Trophoblast cell (in vitro differentiated cells and primary cell): ENCODE results near the gene ZNF615.

Experiments
- DNase-seq, 2 donors: peaks; one replicate each; pipeline ENCODE4 v3.0.0-alpha.2; 2016
- H2AFZ ChIP-seq: 2 replicates; pipeline ENCODE4 v1.6.1; 2013; ENCODE audit warnings: low read length, moderate library complexity, mild to moderate bottlenecking; ENCODE audit not compliant: insufficient read depth, poor library complexity
- H2AK5ac ChIP-seq: 2 replicates; pipeline ENCODE4 v1.6.1; 2013; ENCODE audit warnings: mild to moderate bottlenecking, low read length
- H2BK120ac ChIP-seq: 2 replicates; pipeline ENCODE4 v1.6.1; 2013; ENCODE audit warnings: low read length, mild to moderate bottlenecking, moderate library complexity; ENCODE audit not compliant: insufficient read depth, poor library complexity
- H2BK12ac ChIP-seq: 2 replicates; pipeline ENCODE4 v1.6.1; 2013; ENCODE audit warnings: mild to moderate bottlenecking, low read length, moderate library complexity
- H2BK5ac ChIP-seq: 2 replicates; pipeline ENCODE4 v1.6.1; 2013; ENCODE audit warnings: low read length, low read depth, moderate library complexity, mild to moderate bottlenecking; ENCODE audit not compliant: poor library complexity
- H3K14ac ChIP-seq: 2 replicates; pipeline ENCODE4 v1.6.1; 2013; ENCODE audit warnings: mild to moderate bottlenecking, low read length
- H3K18ac ChIP-seq: 2 replicates; pipeline ENCODE4 v1.6.1; 2013; ENCODE audit warnings: mild to moderate bottlenecking, low read length
- H3K23ac ChIP-seq: 2 replicates; pipeline ENCODE4 v1.6.1; 2013; ENCODE audit warnings: low read length
- H3K27ac ChIP-seq: 2 replicates; pipeline ENCODE4 v1.5.1; 2013; ENCODE audit warnings: low read depth, mild to moderate bottlenecking, inconsistent platforms, low read length, moderate library complexity
- H3K27me3 ChIP-seq: 2 replicates; pipeline ENCODE4 v1.6.1; 2013; ENCODE audit warnings: inconsistent platforms, mild to moderate bottlenecking, low read length, moderate library complexity; ENCODE audit not compliant: insufficient read depth
- H3K36me3 ChIP-seq, 2 experiments: 1 replicate in 1 of 2; 2 replicates in 1 of 2; pipeline ENCODE4 v1.6.1; 2013; ENCODE audit warnings: low read length in 2 of 2, mild to moderate bottlenecking in 2 of 2, moderate library complexity in 1 of 2; ENCODE audit not compliant: insufficient read depth in 2 of 2, control insufficient read depth in 1 of 2
- H3K4ac ChIP-seq: 2 replicates; pipeline ENCODE4 v1.6.1; 2013; ENCODE audit warnings: low read depth, mild to moderate bottlenecking, low read length, moderate library complexity
- H3K4me1 ChIP-seq, 2 experiments: 1 replicate in 1 of 2; 2 replicates in 1 of 2; pipeline ENCODE4 v1.6.1; 2013; ENCODE audit warnings: low read length in 2 of 2, mild to moderate bottlenecking in 2 of 2, moderate library complexity in 1 of 2; ENCODE audit not compliant: insufficient read depth in 2 of 2, control insufficient read depth in 1 of 2
- H3K4me2 ChIP-seq: 2 replicates; pipeline ENCODE4 v1.6.1; 2013; ENCODE audit warnings: inconsistent platforms, mild to moderate bottlenecking, low read length, moderate library complexity
- H3K4me3 ChIP-seq: 2 replicates; pipeline ENCODE4 v1.5.1; 2013; ENCODE audit warnings: mild to moderate bottlenecking, low read depth, low read length, inconsistent platforms
- H3K79me1 ChIP-seq: one replicate; pipeline ENCODE4 v1.6.1; 2013; ENCODE audit warnings: low read length
- H3K79me2 ChIP-seq: 2 replicates; pipeline ENCODE4 v1.6.1; 2013; ENCODE audit warnings: low read length, mild to moderate bottlenecking; ENCODE audit not compliant: control insufficient read depth, insufficient read depth, poor library complexity
- H3K9ac ChIP-seq: 2 replicates; pipeline ENCODE4 v1.6.1; 2013; ENCODE audit warnings: mild to moderate bottlenecking, low read length
- H3K9me3 ChIP-seq: 2 replicates; pipeline ENCODE4 v1.6.1; 2013; ENCODE audit warnings: low read depth, mild to moderate bottlenecking, control low read depth, inconsistent platforms, low read length; ENCODE audit not compliant: insufficient read depth
- H4K12ac ChIP-seq: 2 replicates; pipeline ENCODE4 v1.6.1; 2013; ENCODE audit warnings: low read depth, mild to moderate bottlenecking, low read length, moderate library complexity
- H4K8ac ChIP-seq: 2 replicates; pipeline ENCODE4 v1.6.1; 2013; ENCODE audit warnings: low read depth, mild to moderate bottlenecking, low read length, moderate library complexity
- H4K91ac ChIP-seq: one replicate; pipeline ENCODE4 v1.6.1; 2013; ENCODE audit warnings: low read depth, mild to moderate bottlenecking, low read length, moderate library complexity
- WGBS: extraction: QIAGEN DNeasy Blood & Tissue Kit; methylation state at CpG from one replicate; pipeline ENCODE4 v1.1.7; 2013; ENCODE audit warnings: missing lambda C conversion rate; ENCODE audit not compliant: insufficient read length, insufficient coverage; ENCODE audit errors: extremely low coverage; 5-methylcytosine and 5-hydroxymethylcytosine counted together

Gene ZNF615

GRCh38 chr19:51944798-51945552, 63.0 kb downstream of the ZNF615 start:
- Histone ChIP-seq H2BK5ac (no peak overlapping the region), H3K9me3 (peaks cover 29% of the 10 kb centered on the region), H3K27me3 (no peaks in the 10 kb centered on the region), H2BK12ac (no peak overlapping the region), H3K36me3 (peaks cover 21 to 40% of the 10 kb centered on the region in 2 experiments), H3K4me3 (no peak overlapping the region), H3K23ac (no peak overlapping the region), H2AK5ac (no peak overlapping the region), H3K79me1 (no peaks in the 10 kb centered on the region), H3K18ac (no peak overlapping the region), H3K4me1 (no peaks in the 10 kb centered on the region), H3K4ac (no peak overlapping the region), H3K14ac (no peak overlapping the region), H3K79me2 (no peaks in the 10 kb centered on the region), H3K9ac (no peak overlapping the region), H2AFZ (no peak overlapping the region), H3K27ac (no peak overlapping the region), H4K91ac (no peak overlapping the region), H3K4me2 (no peak overlapping the region), H2BK120ac (no peak overlapping the region), H4K8ac (no peak overlapping the region), H4K12ac (no peak overlapping the region)
- DNase-seq = no peak
- no CpG with 5 or more reads among the region's 7 CpGs for WGBS
